ENCODE data around the gene RABEP1.

Gene RABEP1

DNA sequence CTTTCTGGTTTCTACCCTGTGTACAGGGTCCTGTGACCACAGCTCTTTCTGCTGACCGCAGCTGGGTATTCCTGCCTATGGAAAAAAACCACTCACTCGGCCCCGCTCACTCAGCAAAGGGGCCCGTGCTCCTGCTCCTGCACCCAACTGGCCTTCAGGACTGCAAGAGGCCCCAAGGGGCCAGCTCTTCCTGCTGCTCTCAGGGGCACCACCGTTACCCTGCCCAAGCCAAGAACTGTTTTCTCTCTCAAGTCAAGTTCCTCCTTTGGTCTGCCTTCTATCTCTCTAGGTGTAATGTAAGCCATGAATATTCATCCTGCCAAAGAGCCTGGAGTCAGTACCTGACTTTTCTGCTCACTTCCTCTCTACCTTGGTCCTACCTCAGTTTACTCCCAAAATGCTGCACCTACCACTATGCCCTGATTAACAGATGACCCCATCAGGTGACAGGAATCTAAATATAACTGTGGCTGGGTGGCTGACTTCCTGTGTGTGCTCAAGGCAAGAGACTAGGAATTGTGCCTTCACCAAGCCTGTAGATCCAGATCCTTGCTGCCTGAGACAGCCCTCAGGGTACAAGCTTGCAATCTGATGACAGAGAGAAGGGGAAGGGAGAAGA, 27.1 kb upstream of the RABEP1 start:
- Mint-ChIP-seq H3K4me3 (peak overlapping the region; percentile 62 to 76), H3K27ac (peak overlapping the region; percentile 84), H3K9me3 (no peaks in the 10 kb centered on the region), H3K27me3 (no peaks in the 10 kb centered on the region), H3K4me1 (peaks cover 35 to 48% of the 10 kb centered on the region in 2 donors), H3K36me3 (peaks cover 2 to 9% of the 10 kb centered on the region in 2 donors)
- ATAC-seq (replicated peaks) = peak; percentile 93 to 94
- DNase-seq = peak; percentile 51

DNA sequence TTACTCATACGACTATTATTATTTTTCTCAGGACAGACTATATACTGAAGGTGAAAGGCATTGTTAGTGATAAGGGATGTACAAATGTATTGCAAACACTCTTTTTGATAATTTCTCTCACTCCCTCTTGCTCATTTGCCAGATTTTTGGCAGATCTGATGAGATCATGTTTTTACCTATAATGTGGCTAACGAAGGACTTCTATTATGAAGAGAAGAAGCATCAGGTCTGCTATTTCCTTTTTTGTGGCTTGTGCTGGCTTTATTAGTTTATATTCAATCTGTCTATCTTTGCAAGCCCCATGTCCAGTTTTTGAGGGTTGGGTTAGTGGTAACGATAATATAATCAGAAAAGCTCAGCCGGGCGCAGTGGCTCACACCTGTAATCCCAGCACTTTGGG, 25.0 kb upstream of the RABEP1 start:
- no peak overlapping the region for H3K27ac Mint-ChIP-seq
- DNase-seq = no peak
- peaks cover 2 to 9% of the 10 kb centered on the region in 2 donors for H3K36me3 Mint-ChIP-seq
- ATAC-seq (replicated peaks) = no peak
- H3K4me1 Mint-ChIP-seq = peaks cover 35 to 47% of the 10 kb centered on the region in 2 donors
- no peak overlapping the region for H3K4me3 Mint-ChIP-seq
- no peaks in the 10 kb centered on the region for H3K9me3 Mint-ChIP-seq
- H3K27me3 Mint-ChIP-seq = no peaks in the 10 kb centered on the region

DNA sequence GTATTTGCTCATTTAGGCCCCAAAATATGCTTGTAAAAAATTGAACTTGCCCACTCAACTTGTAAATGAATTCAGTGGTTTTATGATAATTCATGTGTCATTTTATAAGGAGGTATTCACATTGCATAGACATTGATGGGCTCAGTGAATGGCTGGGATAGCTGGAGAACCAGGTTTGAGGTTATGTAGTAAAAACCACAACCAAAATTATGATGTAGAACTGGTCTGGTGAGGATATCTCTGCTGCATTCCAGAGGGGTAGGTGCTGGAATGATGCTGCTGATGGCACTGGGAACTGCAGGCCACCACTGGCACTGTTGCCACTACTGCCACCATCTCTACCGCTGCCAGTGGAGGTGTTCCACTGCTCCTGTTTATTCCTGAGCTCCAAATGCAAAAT, 21.5 kb upstream of the RABEP1 start:
- Mint-ChIP-seq H3K36me3 (peaks cover 2 to 9% of the 10 kb centered on the region in 2 donors), H3K27me3 (no peaks in the 10 kb centered on the region), H3K9me3 (no peaks in the 10 kb centered on the region), H3K27ac (no peak overlapping the region), H3K4me3 (no peak overlapping the region), H3K4me1 (peaks cover 26% of the 10 kb centered on the region in 2 donors)
- DNase-seq (no peak), ATAC-seq (replicated peaks) (no peak)

DNA sequence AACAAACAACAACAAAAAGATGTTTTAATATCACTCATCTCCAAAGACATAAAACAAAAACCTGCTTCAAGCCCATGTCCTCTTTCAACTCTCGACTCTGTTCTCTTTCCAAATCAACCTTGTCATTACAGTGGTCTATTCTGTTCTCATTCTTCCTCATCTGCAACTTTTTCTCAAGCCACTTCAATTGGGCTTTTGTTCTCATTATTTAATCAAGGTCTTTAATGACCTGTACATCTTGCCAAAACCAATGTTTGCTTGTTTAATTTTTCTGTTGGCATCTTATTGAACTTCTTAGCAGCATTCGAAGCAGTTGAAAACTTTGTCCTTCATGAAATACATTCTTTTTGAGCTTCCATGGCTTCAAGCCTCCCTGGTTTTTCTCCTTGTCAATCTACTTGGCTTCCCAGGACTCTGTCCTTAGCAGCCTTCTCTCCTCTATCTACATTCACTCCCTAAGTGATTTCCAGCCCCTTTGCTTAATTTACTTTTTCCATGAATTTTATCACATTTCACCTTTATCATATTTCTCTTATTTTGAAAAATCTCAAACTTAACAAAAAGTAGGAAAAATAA, 19.6 kb upstream of the RABEP1 start:
- no peak overlapping the region for H3K27ac Mint-ChIP-seq
- no peak for ATAC-seq (replicated peaks)
- peaks cover 12 to 19% of the 10 kb centered on the region in 2 donors for H3K4me1 Mint-ChIP-seq
- H3K36me3 Mint-ChIP-seq = peaks cover 0 to 6% of the 10 kb centered on the region in 2 donors
- DNase-seq = no peak
- no peak overlapping the region for H3K4me3 Mint-ChIP-seq
- no peaks in the 10 kb centered on the region for H3K27me3 Mint-ChIP-seq
- H3K9me3 Mint-ChIP-seq = no peaks in the 10 kb centered on the region

DNA sequence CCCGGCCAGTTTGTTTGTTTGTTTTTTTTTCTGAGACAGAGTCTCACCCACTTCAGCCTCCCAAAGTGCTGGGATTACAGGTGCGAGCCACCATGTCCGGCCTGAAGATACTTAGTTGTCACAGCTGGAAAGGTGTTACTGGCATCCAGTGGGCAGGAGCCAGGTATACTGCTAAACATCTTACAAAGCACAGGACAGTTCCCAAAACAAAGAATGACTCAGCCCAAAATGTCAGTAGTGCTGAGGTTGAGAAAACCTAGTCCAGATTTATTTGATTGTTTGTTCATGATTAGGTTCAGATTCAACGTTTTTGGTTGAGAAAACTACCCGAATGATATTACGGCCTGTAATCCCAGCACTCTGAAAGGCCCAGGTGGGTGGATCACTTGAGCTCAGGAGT, 18.6 kb upstream of the RABEP1 start:
- Mint-ChIP-seq H3K9me3 (no peaks in the 10 kb centered on the region), H3K36me3 (peaks cover 0 to 4% of the 10 kb centered on the region in 2 donors), H3K27me3 (no peaks in the 10 kb centered on the region), H3K27ac (no peak overlapping the region), H3K4me1 (peaks cover 5 to 14% of the 10 kb centered on the region in 2 donors), H3K4me3 (no peak overlapping the region)
- ATAC-seq (replicated peaks) (no peak), DNase-seq (no peak)

DNA sequence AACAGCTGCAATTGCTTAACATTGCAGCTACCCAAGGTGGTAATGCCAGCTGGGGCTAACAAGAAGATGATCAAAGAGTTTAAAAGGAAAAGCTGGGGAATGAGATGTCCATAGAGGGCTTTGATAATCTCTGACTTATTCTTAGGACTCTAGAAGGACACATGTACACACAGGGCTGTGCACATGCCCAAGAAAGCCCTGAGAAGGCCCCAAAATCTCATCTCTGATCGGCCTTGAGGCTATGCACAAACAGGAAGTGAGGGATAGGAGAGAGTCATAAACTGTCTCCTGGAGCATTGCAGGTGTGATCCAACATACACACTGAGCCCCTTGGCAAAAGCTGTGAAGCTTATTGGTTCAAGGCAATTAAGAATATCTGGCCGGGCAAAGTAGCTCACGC, 17.2 kb upstream of the RABEP1 start:
- Mint-ChIP-seq H3K27me3 (no peaks in the 10 kb centered on the region), H3K9me3 (no peaks in the 10 kb centered on the region), H3K4me3 (no peak overlapping the region), H3K4me1 (peaks cover 0 to 4% of the 10 kb centered on the region in 2 donors), H3K36me3 (no peaks in the 10 kb centered on the region), H3K27ac (no peak overlapping the region)
- ATAC-seq (replicated peaks) (no peak), DNase-seq (no peak)

DNA sequence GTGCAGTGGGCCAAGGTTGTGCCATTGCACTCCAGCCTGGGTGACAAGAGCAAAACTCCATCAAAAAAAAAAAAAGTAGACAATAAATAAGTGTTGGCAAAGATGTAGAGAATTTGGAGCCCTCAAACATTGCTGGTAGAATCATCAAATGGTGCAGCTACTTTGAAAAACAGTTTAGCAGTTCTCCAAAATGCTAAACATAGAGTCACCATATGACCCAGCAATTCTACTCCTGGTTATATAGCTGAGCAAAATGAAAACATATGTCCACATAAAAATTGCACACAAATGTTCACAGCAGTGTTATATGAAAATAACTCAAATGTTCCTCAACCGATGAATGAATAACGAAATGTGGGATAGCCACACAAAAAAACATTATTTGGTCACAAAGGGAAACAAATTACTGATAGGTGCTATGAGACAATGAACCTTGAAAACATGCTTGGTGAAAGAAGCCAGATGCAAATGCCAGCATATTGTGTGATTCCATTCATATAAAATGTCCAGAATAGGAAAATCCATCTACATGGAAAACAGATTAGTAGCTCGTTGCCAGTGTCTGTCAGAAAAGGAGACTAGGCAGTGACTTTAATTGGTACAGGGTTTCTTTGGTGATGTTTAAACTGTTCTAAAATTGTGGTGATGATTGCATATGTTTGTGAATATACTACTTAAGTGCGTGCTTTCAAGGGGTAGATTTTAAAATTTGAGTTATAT, 12.7 kb upstream of the RABEP1 start:
- peaks cover 0 to 3% of the 10 kb centered on the region in 2 donors for H3K36me3 Mint-ChIP-seq
- no peaks in the 10 kb centered on the region for H3K9me3 Mint-ChIP-seq
- H3K27me3 Mint-ChIP-seq = no peaks in the 10 kb centered on the region
- DNase-seq (no peak), ATAC-seq (replicated peaks) (no peak)
- no peak overlapping the region for H3K27ac Mint-ChIP-seq
- H3K4me1 Mint-ChIP-seq = peaks cover 5 to 6% of the 10 kb centered on the region in 2 donors
- no peak overlapping the region for H3K4me3 Mint-ChIP-seq

DNA sequence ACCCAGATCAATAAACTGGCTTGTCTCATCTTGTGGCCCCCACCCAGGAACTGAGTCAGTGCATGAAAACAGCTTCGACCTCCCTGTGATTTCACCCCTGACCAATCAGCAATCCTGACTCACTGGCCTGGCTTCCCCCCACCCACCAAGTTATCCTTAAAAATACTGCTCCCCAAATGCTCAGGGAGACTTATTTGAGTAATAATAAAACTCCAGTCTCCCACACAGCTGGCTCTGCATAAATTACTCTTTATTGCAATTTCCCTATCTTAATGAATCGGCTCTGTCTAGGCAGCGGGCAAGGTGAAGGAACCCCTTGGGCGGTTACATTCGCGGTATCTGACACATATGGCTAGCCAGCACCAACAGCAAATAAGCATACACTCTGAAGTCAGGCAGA, 9.8 kb upstream of the RABEP1 start:
- H3K27ac Mint-ChIP-seq = peak overlapping the region; percentile 57
- DNase-seq = no peak
- no peaks in the 10 kb centered on the region for H3K27me3 Mint-ChIP-seq
- no peaks in the 10 kb centered on the region for H3K9me3 Mint-ChIP-seq
- H3K36me3 Mint-ChIP-seq = peaks cover 0 to 3% of the 10 kb centered on the region in 2 donors
- peak; percentile 27 to 68 for ATAC-seq (replicated peaks)
- peak overlapping the region in 1 of 2 donors; percentile 39 for H3K4me3 Mint-ChIP-seq
- peaks cover 5 to 6% of the 10 kb centered on the region in 2 donors for H3K4me1 Mint-ChIP-seq

DNA sequence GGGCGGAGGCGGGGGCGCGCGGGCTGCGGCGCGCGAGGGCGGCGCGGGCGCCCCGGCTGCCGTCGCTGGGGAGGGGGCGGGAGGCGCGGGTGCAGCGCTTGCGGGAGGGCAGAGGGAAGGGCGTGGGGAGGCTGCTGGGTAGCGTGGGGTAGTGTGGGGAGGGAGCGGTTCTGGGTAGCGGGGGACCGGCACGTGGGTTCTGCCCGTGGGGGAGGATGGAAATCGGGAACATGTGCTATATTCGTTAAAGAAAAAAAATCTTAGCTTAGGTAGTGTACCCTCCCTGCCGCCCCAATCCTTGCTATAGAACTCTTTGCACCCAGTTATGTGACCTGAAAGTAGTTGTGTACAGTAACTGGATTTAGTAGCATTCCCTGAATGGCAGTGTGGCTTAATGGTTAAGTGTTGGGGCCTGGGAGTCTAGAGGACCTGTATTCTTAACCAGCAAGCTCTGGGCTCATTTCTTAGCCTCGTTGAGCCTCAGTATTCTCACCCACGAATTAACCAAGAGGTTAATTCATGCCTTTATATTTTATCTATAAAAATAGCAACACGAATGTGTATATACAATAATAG, 646 bp downstream of the RABEP1 start:
- peaks cover 7 to 20% of the 10 kb centered on the region in 2 donors for H3K36me3 Mint-ChIP-seq
- peaks cover 17 to 44% of the 10 kb centered on the region in 2 donors for H3K4me1 Mint-ChIP-seq
- DNase-seq = peak; percentile 11
- no peaks in the 10 kb centered on the region for H3K9me3 Mint-ChIP-seq
- peak overlapping the region; percentile 87 to 90 for H3K4me3 Mint-ChIP-seq
- H3K27ac Mint-ChIP-seq = peak overlapping the region; percentile 93
- ATAC-seq (replicated peaks) = peak; percentile 56 to 63
- H3K27me3 Mint-ChIP-seq = no peaks in the 10 kb centered on the region

DNA sequence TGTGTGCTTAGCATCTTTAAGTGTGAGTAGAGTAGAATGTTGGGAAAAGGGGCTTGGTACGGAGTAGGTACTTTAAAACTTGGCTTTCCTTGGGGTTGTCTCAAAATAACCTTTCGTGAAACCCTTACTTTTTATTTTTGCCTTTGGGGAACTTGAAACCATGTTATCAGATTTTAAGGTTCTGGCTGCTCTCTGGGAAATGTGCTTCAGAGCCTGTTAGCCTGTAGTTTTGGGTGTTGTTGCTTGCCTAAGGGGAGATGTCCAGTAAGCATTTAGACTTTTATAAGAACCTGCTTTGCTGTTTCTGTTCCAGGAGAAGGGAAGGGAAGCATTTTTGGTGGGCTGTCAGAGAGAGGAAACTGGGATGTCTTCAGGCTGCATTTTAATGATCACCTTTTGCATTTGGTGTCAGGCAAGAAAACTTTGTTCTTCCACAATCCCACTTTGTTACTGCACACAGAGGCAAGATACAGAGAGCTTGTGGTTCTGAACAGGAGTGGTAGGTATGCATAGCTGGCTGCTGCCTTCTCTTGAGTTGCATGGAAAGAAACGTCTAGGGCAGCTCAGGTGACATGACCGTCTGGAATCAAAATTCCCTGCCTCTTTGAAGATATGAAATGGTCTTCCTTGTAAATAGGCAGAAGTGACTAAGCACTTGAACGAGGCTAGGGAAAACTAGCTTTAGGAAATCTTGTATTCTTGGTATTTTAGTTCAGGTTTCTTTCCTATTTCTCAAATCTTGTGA, 1.7 kb downstream of the RABEP1 start:
- Mint-ChIP-seq H3K9me3 (no peaks in the 10 kb centered on the region), H3K4me3 (peak overlapping the region; percentile 87 to 90), H3K4me1 (peaks cover 24 to 55% of the 10 kb centered on the region in 2 donors), H3K27me3 (no peaks in the 10 kb centered on the region), H3K27ac (peak overlapping the region; percentile 69), H3K36me3 (peaks cover 12 to 25% of the 10 kb centered on the region in 2 donors)
- DNase-seq (no peak), ATAC-seq (replicated peaks) (no peak)

DNA sequence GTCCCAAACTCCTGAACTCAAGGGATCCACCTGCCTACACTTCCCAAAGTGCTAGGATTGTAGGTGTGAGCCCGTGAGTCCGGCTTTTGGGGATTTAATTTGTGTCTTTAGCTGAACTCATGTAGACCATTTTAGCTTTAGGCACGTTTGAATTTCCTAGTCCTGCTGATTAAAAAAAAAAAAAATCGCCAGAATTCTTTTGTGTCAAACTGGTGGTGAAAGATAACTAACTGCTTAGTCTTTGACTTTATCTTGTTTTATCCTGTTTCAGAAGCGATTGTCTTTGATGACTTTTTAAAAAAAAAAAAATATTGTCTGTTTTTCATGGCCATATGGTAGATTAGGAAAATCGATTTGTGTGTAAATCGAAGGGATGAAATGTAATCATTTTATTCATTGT, 2.6 kb downstream of the RABEP1 start:
- H3K27ac Mint-ChIP-seq = no peak overlapping the region
- peaks cover 12 to 30% of the 10 kb centered on the region in 2 donors for H3K36me3 Mint-ChIP-seq
- peaks cover 29 to 62% of the 10 kb centered on the region in 2 donors for H3K4me1 Mint-ChIP-seq
- H3K27me3 Mint-ChIP-seq = no peaks in the 10 kb centered on the region
- peak overlapping the region in 1 of 2 donors; percentile 90 for H3K4me3 Mint-ChIP-seq
- H3K9me3 Mint-ChIP-seq = no peaks in the 10 kb centered on the region
- no peak for DNase-seq
- ATAC-seq (replicated peaks) = no peak

DNA sequence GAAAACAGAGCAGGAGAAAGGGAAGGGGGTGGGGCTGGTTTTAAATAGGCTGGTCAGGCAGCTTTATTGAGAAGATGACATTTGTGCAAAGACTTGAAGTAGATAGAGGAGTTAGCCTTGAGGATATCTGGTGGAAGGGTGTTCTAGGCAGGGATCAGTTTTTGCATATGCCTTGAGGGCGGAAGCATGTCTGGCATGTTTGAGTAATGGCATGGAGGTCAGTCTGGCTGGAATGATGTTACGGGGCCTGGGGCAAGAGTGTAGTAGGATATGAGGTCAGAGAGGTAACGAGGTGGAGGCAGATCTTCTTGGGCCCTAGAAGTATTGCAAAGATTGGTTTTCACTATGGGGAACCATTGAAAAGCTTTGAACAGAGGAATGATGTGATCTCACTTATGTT, 4.8 kb downstream of the RABEP1 start:
- Mint-ChIP-seq H3K27ac (peak overlapping the region; percentile 15), H3K36me3 (peaks cover 14 to 33% of the 10 kb centered on the region in 2 donors), H3K4me3 (no peak overlapping the region), H3K27me3 (no peaks in the 10 kb centered on the region), H3K4me1 (peaks cover 30 to 71% of the 10 kb centered on the region in 2 donors), H3K9me3 (no peaks in the 10 kb centered on the region)
- ATAC-seq (replicated peaks) (no peak), DNase-seq (no peak)

DNA sequence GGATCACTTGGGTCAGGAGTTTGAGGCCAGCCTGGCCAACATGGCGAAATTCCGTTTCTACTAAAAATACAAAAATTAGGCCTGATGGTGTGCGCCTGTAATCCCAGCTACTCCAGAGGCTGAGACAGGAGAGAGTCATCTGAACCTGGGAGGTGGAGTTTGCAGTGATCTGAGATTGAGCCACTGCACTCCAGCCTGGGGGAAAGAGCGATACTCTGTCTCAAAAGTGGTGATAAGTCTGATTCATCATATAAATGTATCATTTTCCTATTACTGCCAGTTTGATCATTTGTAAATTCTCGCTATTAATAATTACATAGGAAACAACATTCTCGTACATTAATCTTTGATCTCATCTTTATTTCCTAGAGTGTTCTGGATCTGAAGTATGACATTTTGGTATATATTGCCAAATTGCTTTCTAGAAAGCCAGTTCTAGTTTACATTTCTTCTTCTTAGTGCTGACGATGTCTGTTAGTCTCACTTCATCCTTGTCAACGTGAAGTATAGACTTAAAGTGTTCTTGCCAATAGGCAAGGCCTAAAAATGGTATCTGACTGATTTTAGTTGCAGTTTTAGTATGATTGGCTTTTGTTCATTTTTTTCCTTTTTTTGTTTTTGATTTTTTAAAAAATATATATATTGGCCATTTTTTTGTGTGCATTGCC, 9.7 kb downstream of the RABEP1 start:
- DNase-seq (no peak), ATAC-seq (replicated peaks) (no peak)
- peaks cover 26 to 50% of the 10 kb centered on the region in 2 donors for H3K4me1 Mint-ChIP-seq
- H3K27ac Mint-ChIP-seq = no peak overlapping the region
- H3K4me3 Mint-ChIP-seq = no peak overlapping the region
- H3K27me3 Mint-ChIP-seq = no peaks in the 10 kb centered on the region
- no peaks in the 10 kb centered on the region for H3K9me3 Mint-ChIP-seq
- peaks cover 9 to 22% of the 10 kb centered on the region in 2 donors for H3K36me3 Mint-ChIP-seq
